Endothelial cell of umbilical vein (primary cell): Measurements from ENCODE around the gene ABTB2. TPM values are rescaled to one million over a fixed set of nuclear protein-coding genes. Genes with fewer than 3 reads are reported as not detected.

ENCODE experiments used
- BruUV-seq: library from RNA; stranded (reverse); fragments of 400-500 nt; replicated peaks from 2 replicates; lab custom pipeline; 2021; lab: Mats Ljungman, UMichigan
- CTCF ChIA-PET: fragments of 300-600, 350-600 bp; sonication (Branson Sonifier 250); formaldehyde crosslinking; loops from one replicate; lab custom pipeline; 2021; ENCODE audit warnings: antibody characterized with exemption, inconsistent platforms; lab: Charles Lee
- POLR2A ChIA-PET: fragments of 300-600, 350-600 bp; sonication (Branson Sonifier 250); formaldehyde crosslinking; loops from one replicate; lab custom pipeline; 2021; ENCODE audit warnings: antibody characterized with exemption, inconsistent platforms; lab: Charles Lee
- DNase-seq: peaks from one replicate; pipeline ENCODE4 v3.0.0-alpha.2; 2011; ENCODE audit warnings: low read depth, low spot score
- FAIRE-seq: peaks from 2 replicates; lab custom pipeline; 2011; peaks lifted over from hg19 to GRCh38; lab: Jason Lieb, UNC
- H2AFZ ChIP-seq: 2 replicates; pipeline ENCODE4 v1.6.0; 2012; ENCODE audit warnings: low read depth, low read length, control low read depth, inconsistent platforms
- H3K27ac ChIP-seq: 2 replicates; pipeline ENCODE4 v1.5.1; 2011; ENCODE audit warnings: low read depth, mild to moderate bottlenecking, control low read depth, low read length, moderate library complexity; ENCODE audit not compliant: insufficient read depth
- H3K27me3 ChIP-seq, 2 experiments: 2 replicates each; pipeline versions ENCODE4 v1.6.0 to v1.6.1; 2011; ENCODE audit warnings: low read length in 2 of 2, mixed read lengths in 1 of 2; ENCODE audit not compliant: control insufficient read depth in 2 of 2, insufficient read depth in 2 of 2
- H3K36me3 ChIP-seq, 2 experiments: 2 replicates in 1 of 2; 3 replicates in 1 of 2; pipeline ENCODE4 v1.5.1; 2011; ENCODE audit warnings: low read length in 2 of 2, mild to moderate bottlenecking in 1 of 2, moderate library complexity in 1 of 2; ENCODE audit not compliant: control insufficient read depth in 2 of 2, insufficient read depth in 2 of 2; ENCODE audit errors: extremely low read depth in 1 of 2
- H3K4me1 ChIP-seq: 3 replicates; pipeline ENCODE4 v1.5.1; 2011; ENCODE audit warnings: mild to moderate bottlenecking, low read length; ENCODE audit not compliant: control insufficient read depth, insufficient read depth; ENCODE audit errors: extremely low read depth
- H3K4me2 ChIP-seq: 2 replicates; pipeline ENCODE4 v1.6.1; 2011; ENCODE audit warnings: low read length, control low read depth, mixed read lengths; ENCODE audit not compliant: insufficient read depth
- H3K4me3 ChIP-seq, 3 experiments: fragments of 200-600 bp in 1 of 3; sonication (generic), shearing (Covaris generic) in 1 of 3; replicated peaks in 1 of 3; 2 replicates each; pipeline ENCODE4 v1.5.1; 2011 to 2016; ENCODE audit warnings: control low read depth in 3 of 3, low read length in 3 of 3, mild to moderate bottlenecking in 2 of 3, inconsistent platforms in 1 of 3, low read depth in 1 of 3, moderate library complexity in 1 of 3; ENCODE audit not compliant: insufficient read depth in 1 of 3
- H3K79me2 ChIP-seq: 2 replicates; pipeline ENCODE4 v1.6.0; 2012; ENCODE audit warnings: low read length, inconsistent platforms; ENCODE audit not compliant: control insufficient read depth, insufficient read depth
- H3K9ac ChIP-seq: replicated peaks from 2 replicates; pipeline ENCODE3; 2011; ENCODE audit warnings: low read length, control low read depth; ENCODE audit not compliant: insufficient read depth; ENCODE audit errors: extremely low read depth
- H3K9me1 ChIP-seq: replicated peaks from 3 replicates; pipeline ENCODE4 v1.6.0; 2011; ENCODE audit warnings: mild to moderate bottlenecking, low read length; ENCODE audit not compliant: control insufficient read depth, insufficient read depth; ENCODE audit errors: extremely low read depth
- H3K9me3 ChIP-seq: replicated peaks from 2 replicates; pipeline ENCODE4 v1.5.1; 2012; ENCODE audit warnings: low read length, inconsistent platforms; ENCODE audit not compliant: control insufficient read depth, insufficient read depth
- H4K20me1 ChIP-seq: replicated peaks from 2 replicates; pipeline ENCODE3; 2011; ENCODE audit warnings: mild to moderate bottlenecking, low read length; ENCODE audit not compliant: control insufficient read depth, insufficient read depth; ENCODE audit errors: extremely low read depth
- EZH2 ChIP-seq: IDR thresholded peaks from 2 replicates; pipeline ENCODE4 v1.6.1; 2012; ENCODE audit warnings: borderline replicate concordance, low read depth, mild to moderate bottlenecking, moderate library complexity, low read length, inconsistent platforms; ENCODE audit not compliant: severe bottlenecking
- FOS ChIP-seq: IDR thresholded peaks from 2 replicates; pipeline ENCODE4 v1.6.1; 2011; ENCODE audit warnings: mild to moderate bottlenecking, low read length, moderate library complexity, borderline replicate concordance; ENCODE audit not compliant: insufficient read depth
- GATA2 ChIP-seq: IDR thresholded peaks from 2 replicates; pipeline ENCODE4 v1.7.0; 2011; ENCODE audit warnings: low read depth, mild to moderate bottlenecking, moderate library complexity, mixed read lengths, low read length; ENCODE audit not compliant: insufficient read length, insufficient read depth
- JUN ChIP-seq: IDR thresholded peaks from 2 replicates; pipeline ENCODE4 v1.6.1; 2011; ENCODE audit warnings: borderline replicate concordance, low read depth; ENCODE audit not compliant: insufficient read length, insufficient read depth
- MYC ChIP-seq: IDR thresholded peaks from one replicate; pipeline ENCODE4 v1.6.1; 2011; ENCODE audit warnings: mild to moderate bottlenecking, low read depth, low read length
- POLR2A ChIP-seq: IDR thresholded peaks from 2 replicates; pipeline ENCODE4 v1.6.1; 2012; ENCODE audit warnings: low read depth, mild to moderate bottlenecking, control low read depth, low read length
- POLR2AphosphoS5 ChIP-seq: IDR thresholded peaks from 2 replicates; pipeline ENCODE4 v1.6.1; 2012; ENCODE audit warnings: low read depth, mild to moderate bottlenecking, control low read depth, low read length, moderate library complexity; ENCODE audit not compliant: insufficient read depth
- dilution Hi-C: fragments of 300-500 bp; cut with MboI; formaldehyde crosslinking; loops from one replicate; pipeline ENCODE4 v1.15.0; 2019; ENCODE audit warnings: low sequenced_read_pairs; ENCODE audit not compliant: extremely low pct_ligation_motif_present
- intact Hi-C: fragments of 100-400 bp; cut with micrococcal nuclease; formaldehyde crosslinking; loops from one replicate; pipeline ENCODE4 v1.10.0; 2022
- polyA plus RNA-seq, 4 experiments: library from polyadenylated mRNA; depleted of rRNA in 3 of 4; stranded (reverse) in 3 of 4; unstranded in 1 of 4; fragments of >200 nt; gene quantifications; 2 replicates each; pipeline versions ENCODE4 v1.2.1 to v1.2.3, GENCODE V29; 2011 to 2012; ENCODE audit warnings: missing spikeins in 1 of 4
- total RNA-seq: library from RNA; stranded (reverse); gene quantifications from 2 replicates; pipeline ENCODE4 v1.2.3, GENCODE V29; 2021
- TF ChIP-seq, protein P1 (sequence below), 2 donors: IDR thresholded peaks; 1 replicate in 1 of 2; 2 replicates in 1 of 2; pipeline ENCODE4 v1.5.1; 2011; ENCODE audit warnings: low read length in 2 of 2, mild to moderate bottlenecking in 2 of 2, moderate library complexity in 2 of 2, control low read depth in 1 of 2, inconsistent platforms in 1 of 2, low read depth in 1 of 2; ENCODE audit not compliant: insufficient read depth in 1 of 2; ENCODE audit errors: extremely low read depth in 1 of 2
- TF ChIP-seq, protein P2 (sequence below): IDR thresholded peaks from 2 replicates; pipeline ENCODE4 v1.6.1; 2011; ENCODE audit not compliant: insufficient read depth, insufficient read length

The ABTB2 gene
- total and polyA plus RNA-seq, 2 donors (not counting 3 experiments of a cell fraction or from before 2014, with no cell fraction given), result 0.11 to 0.14 TPM

DNA sequence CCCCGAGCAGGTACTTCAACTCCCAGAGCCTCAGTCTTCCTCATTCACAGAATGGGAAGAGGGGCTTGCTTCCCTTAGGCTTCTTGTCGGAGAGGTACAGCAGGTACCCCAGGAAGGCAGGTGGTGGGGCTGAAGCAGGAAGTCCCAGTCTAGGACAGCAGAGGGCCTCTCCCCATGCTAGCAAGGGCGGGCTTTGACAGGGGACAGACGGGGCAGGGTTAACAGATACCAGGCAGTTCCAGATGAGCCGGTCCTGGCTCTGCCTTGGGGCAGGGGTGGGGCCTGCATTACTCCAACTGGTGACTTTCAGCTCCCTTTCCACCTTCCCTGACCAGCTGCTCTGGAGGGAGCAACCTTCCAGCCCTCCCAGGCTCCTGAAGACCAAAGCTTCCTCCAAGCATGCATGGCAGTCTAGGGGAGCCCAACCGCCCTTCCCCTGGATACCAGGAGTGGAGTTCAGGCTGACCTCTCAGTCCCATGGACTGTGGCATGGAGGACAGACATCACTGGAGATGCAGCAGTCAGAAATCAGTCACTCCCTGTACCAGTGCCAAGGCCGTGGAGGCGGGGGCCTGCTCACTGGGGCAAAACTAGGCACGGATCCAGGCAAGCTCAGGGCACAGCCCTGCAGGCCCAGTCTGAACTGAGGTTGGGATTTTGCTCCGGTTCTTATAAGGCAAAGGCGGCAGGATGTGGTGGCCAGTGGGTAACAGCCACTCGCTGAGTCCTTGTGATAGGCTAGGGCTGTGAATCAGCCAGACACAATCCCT lies 191.8 kb downstream of the ABTB2 start:
- H3K4me3 ChIP-seq, result no peak overlapping the region
- no peak overlapping the region for H2AFZ ChIP-seq
- H3K27me3 ChIP-seq, result no peaks in the 10 kb centered on the region
- POLR2A ChIA-PET, result no interaction called here
- no peaks in the 10 kb centered on the region for H3K9me3 ChIP-seq
- dilution Hi-C loops (no loop called here), intact Hi-C loops (no loop called here)
- no peak overlapping the region for H3K9ac ChIP-seq
- DNase-seq (no peak), FAIRE-seq (no peak)
- H3K36me3 ChIP-seq, result no peaks in the 10 kb centered on the region
- no peak for TF ChIP-seq POLR2A
- TF ChIP-seq MYC, result no peak
- no peak for TF ChIP-seq GATA2
- TF ChIP-seq FOS, result no peak
- TF ChIP-seq, protein P1, sequence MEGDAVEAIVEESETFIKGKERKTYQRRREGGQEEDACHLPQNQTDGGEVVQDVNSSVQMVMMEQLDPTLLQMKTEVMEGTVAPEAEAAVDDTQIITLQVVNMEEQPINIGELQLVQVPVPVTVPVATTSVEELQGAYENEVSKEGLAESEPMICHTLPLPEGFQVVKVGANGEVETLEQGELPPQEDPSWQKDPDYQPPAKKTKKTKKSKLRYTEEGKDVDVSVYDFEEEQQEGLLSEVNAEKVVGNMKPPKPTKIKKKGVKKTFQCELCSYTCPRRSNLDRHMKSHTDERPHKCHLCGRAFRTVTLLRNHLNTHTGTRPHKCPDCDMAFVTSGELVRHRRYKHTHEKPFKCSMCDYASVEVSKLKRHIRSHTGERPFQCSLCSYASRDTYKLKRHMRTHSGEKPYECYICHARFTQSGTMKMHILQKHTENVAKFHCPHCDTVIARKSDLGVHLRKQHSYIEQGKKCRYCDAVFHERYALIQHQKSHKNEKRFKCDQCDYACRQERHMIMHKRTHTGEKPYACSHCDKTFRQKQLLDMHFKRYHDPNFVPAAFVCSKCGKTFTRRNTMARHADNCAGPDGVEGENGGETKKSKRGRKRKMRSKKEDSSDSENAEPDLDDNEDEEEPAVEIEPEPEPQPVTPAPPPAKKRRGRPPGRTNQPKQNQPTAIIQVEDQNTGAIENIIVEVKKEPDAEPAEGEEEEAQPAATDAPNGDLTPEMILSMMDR (IDR thresholded peaks at IDR 0.05; ENCODE audit: extremely low read depth in 1 of 2, insufficient read depth in 1 of 2, low read depth in 1 of 2, low read length in 2 of 2), result no peak
- no peak for TF ChIP-seq POLR2AphosphoS5
- TF ChIP-seq EZH2, result no peak
- TF ChIP-seq, protein P2, sequence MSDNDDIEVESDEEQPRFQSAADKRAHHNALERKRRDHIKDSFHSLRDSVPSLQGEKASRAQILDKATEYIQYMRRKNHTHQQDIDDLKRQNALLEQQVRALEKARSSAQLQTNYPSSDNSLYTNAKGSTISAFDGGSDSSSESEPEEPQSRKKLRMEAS, result no peak
- TF ChIP-seq JUN, result no peak
- no peaks in the 10 kb centered on the region for H3K79me2 ChIP-seq
- no peaks in the 10 kb centered on the region for H3K9me1 ChIP-seq
- no peaks in the 10 kb centered on the region for H4K20me1 ChIP-seq
- peaks cover 3% of the 10 kb centered on the region for H3K4me1 ChIP-seq
- no TSS peak for BruUV-seq
- CTCF ChIA-PET, result no interaction called here
- no peak overlapping the region for H3K27ac ChIP-seq
- no peak overlapping the region for H3K4me2 ChIP-seq
